RWPE1 (cell line): ENCODE measurements around the gene AUH.

ENCODE experiments used
- CTCF ChIA-PET: fragments of 350-600 bp; sonication (Branson Sonifier 250); formaldehyde crosslinking; extraction: SDS; loops from one replicate; lab custom pipeline; 2021; lab: Yijun Ruan, JAX
- POLR2A ChIA-PET: fragments of 400-600 bp; formaldehyde crosslinking; extraction: SDS; loops from one replicate; lab custom pipeline; 2020; ENCODE audit warnings: antibody characterized with exemption; ENCODE audit not compliant: low non-redundant PET; lab: Yijun Ruan, JAX
- DNase-seq: peaks from one replicate; pipeline ENCODE4 v3.0.0; 2012; ENCODE audit warnings: low spot score
- H3K27ac ChIP-seq: fragments of 450-650 bp; 2 replicates; pipeline ENCODE4 v1.5.1; 2017
- CTCF ChIP-seq: fragments of 450-650 bp; conservative IDR thresholded peaks from 2 replicates; pipeline ENCODE4 v1.5.1; 2017; ENCODE audit warnings: low read depth, mild to moderate bottlenecking

The AUH gene

GRCh38 chr9:91359734-91360470 is 1.8 kb downstream of the AUH start:
- POLR2A ChIA-PET = interaction anchor here (0.6 kb wide), 1 partner anchor 47 kb away, joined by 3 read pairs; no protein-coding TSS in a partner anchor
- no peak for DNase-seq
- TF ChIP-seq CTCF = no peak
- CTCF ChIA-PET = interaction anchor here (0.7 to 0.8 kb wide), 2 partner anchors 66 to 317 kb away, joined by 3 to 6 read pairs; no protein-coding TSS in a partner anchor
- no peak overlapping the region for H3K27ac ChIP-seq

GRCh38 chr9:91359083-91359482 is 2.6 kb downstream of the AUH start:
- TF ChIP-seq CTCF = no peak
- ChIA-PET POLR2A (interaction anchor here (0.6 kb wide), 1 partner anchor 12 kb away, joined by 5 read pairs; no protein-coding TSS in a partner anchor), CTCF (no interaction called here)
- no peak for DNase-seq
- no peak overlapping the region for H3K27ac ChIP-seq

GRCh38 chr9:91354881-91355280 is 6.8 kb downstream of the AUH start:
- no peak for DNase-seq
- CTCF ChIA-PET = interaction anchor here (0.7 to 1.4 kb wide), 2 partner anchors 69 to 440 kb away, joined by 4 to 5 read pairs; no protein-coding TSS in a partner anchor
- POLR2A ChIA-PET = no interaction called here
- TF ChIP-seq CTCF = no peak
- H3K27ac ChIP-seq = no peak overlapping the region

- no peak overlapping the region for H3K27ac ChIP-seq
- ChIA-PET CTCF (no interaction called here), POLR2A (no interaction called here)
Observed at GRCh38 chr9:91349115-91349555, 12.6 kb downstream of the AUH start.

GRCh38 chr9:91348191-91348807 is 13.4 kb downstream of the AUH start:
- no peak overlapping the region for H3K27ac ChIP-seq
- POLR2A ChIA-PET = no interaction called here
- no peak for TF ChIP-seq CTCF
- CTCF ChIA-PET = interaction anchor here (0.6 kb wide), 1 partner anchor 63 kb away, joined by 3 read pairs; no protein-coding TSS in a partner anchor
- DNase-seq = no peak

More at GRCh38 chr9:91349115-91349555, 12.6 kb downstream of the AUH start:
- no peak for DNase-seq
- TF ChIP-seq CTCF = no peak

- ChIA-PET CTCF (interaction anchor here (1.9 kb wide), 1 partner anchor 10 kb away, joined by 13 read pairs; no protein-coding TSS in a partner anchor), POLR2A (no interaction called here)
- no peak overlapping the region for H3K27ac ChIP-seq
- no peak for TF ChIP-seq CTCF
- DNase-seq = no peak
Observed at GRCh38 chr9:91347377-91347776, 14.3 kb downstream of the AUH start.
